Measurements from ENCODE around the gene NOXA1.
A peak's percentile ranks its signal among the peaks of the same experiment; 100 is the strongest.

DNA sequence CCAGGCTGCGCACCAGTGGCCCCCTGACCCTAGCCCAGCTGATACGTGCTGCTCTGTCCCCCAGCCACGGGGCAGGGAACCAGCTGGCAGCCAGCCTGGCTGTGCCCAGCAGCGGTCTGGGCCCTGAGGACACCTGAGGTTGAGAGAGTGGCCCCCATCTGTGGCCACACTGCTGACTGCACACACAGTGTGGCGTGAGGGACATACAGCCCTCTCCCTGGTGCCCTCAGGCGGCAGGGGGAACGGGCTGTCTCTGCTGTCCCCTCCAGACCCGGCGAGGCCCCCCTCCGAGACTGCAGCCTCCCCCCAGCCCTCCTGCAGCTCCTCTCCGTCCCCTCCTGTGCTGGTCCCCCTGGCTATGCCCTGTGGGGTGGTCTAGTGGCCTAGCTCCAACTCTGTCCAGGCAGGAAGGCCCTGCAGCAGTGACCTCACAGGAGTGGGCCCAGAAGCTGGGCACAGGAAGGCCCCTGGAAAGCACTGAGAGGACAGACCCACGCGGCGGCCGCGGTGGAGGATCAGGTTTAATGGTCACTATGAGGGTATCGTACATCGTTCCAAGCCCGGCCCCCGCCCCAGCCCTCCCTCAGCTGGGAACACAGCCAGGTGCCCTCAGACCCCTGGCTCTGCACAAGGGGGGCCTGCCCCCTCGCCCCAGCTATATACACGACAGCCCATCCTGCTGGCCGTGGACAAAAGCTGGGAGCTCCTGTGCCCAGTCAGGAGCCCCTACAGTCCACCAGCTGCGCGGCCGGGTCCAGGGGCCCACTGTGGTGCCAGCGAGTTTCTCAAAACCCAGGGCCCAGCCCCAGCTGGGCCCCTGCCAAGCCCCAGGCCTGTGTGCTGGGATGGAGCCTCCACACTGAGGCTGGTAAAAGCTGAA is 24.8 kb downstream of the NOXA1 start:
- 0 out of 2 replicates have a peak, but pooled peaks have one; percentile 28 for TF ChIP-seq POLR2AphosphoS5 (IDR thresholded peaks at IDR 0.05; ENCODE audit: low read depth, low read length)
- 0 out of 2 replicates have a peak, but pooled peaks have one; percentile 0 for TF ChIP-seq POLR2A (IDR thresholded peaks at IDR 0.05; ENCODE audit: low read depth, low read length)
- no peak for TF ChIP-seq TAF1 (IDR thresholded peaks at IDR 0.05; ENCODE audit: borderline replicate concordance, low read depth, low read length)

All from GM12892 (cell line).